ENCODE measurements around the gene SWT1.
"Not testable (repeated sequence)": the region's sequence is repeated elsewhere in the genome, so short reads cannot be mapped to it uniquely, and the experiment has no call there.

The SWT1 gene

DNA sequence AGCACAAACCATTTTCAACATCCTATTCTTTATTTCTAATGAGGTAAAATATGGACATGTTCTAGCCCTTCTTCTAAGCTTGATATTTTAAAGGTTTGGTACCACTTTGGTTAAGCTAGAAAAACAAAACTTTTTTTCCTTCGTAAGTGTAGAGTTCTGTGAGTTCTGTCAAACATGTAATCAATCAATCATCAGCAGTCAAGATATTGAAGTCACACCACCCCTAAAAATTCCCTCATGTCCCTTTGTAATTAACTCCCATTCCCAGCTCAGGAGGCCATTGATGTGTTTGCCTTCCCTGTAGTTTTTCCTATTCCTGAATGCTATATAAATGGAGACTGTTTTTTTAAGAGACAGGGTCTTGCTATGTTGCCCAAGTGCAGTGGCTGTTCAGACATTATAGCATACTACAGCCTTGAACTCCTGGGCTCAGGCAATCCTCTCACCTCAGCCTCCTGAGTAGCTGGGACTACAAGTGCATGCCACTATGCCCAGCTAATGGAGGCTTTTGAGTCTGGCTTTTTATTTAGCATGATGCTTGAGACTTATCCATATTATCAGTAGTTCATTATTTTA lies 137.1 kb downstream of the SWT1 start:
- DNase-seq: no peak

- no peak for DNase-seq
These were observed 138.1 kb downstream of the SWT1 start for GRCh38 chr1:185295091-185295490.

DNA sequence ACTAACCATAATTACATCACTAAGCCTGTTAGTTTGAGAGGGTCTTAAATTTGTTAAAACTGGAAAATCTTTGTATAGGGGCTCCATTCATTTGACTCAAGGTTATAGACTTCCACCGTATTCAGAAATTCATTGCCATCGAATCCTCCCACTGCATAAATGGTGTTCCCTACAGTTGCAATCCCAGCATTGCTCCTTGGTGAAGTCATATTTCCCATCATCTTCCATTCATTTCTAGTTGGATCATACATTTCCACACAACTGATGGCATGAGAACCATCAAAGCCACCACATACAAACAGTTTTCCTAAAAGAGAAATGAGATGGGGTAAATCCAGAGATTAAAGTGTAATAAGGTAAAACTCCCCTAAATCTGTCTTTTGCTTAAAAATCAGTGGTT lies 141.0 kb downstream of the SWT1 start:
- no peak for DNase-seq

DNA sequence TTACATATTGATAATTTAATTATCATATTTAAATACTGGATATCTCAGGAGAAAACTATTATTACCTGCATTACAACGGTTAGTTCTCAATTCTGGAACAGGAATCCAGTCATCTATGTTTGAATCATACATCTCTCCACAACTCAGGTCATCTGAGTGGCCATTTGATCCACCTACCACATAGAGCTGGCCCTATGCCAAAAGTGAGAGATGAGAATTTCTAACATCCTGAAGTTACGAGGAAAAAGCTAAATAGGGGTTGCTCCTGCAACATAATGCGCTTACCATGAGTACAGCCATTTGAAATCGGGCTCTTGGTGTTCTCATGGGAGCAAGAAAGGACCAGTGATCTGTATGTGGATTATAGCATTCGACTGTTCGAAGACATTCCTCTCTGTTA lies 143.2 kb downstream of the SWT1 start:
- DNase-seq: no peak

DNA sequence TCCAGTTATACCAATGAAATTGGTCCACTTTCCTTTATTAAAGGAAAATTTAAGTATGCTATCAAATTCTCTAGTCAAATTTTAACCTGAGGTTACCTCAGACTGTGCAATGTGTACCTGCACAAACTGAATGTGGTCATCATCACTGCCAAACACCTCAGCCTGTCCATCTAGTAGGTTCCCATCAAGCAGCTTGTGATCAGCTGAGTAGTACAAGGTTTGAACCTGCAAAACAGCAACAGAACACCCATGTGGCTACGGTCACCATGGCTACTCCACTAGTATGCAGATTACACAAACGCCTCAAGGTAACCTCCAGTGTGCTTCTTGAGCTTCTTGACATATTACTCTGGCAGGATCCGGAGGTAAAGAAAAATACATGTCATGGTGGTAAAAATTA lies 148.5 kb downstream of the SWT1 start:
- no peak for DNase-seq

GRCh38 chr1:185308126-185308525 lies 151.2 kb downstream of the SWT1 start:
- no peak for DNase-seq

- DNase-seq: no peak
These were observed 152.6 kb downstream of the SWT1 start for GRCh38 chr1:185309566-185309965.

DNA sequence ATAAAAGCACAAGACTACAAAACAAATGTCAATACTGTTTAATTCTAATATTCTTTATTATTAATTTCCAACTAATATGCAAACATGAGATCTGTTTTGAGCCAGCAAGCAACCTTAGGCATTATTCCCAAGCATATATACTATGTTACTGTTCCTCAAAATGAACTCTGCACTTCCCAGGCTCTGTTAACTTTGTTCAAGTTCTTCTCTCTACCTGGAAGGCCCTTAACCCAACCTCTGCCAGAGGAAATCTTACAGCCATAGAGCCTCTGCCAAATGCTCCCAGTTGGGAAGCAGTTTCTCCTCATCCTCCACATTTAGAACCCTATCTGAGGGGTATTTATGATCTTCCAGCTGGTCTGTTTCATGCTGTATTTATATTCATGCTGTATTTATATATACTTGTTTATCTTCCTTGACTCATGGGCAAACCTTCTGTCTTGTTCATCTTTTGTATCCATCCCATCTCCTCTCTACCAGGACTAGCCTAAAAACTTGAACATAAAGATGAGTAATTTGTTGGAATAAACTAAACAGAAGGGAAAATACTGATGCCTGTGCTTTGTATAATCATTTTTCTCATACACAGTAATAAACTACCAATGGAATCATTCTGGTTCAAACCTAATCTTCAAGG lies 154.7 kb downstream of the SWT1 start:
- no peak for DNase-seq

GRCh38 chr1:185312361-185313138 lies 155.6 kb downstream of the SWT1 start:
- no peak for DNase-seq

DNA sequence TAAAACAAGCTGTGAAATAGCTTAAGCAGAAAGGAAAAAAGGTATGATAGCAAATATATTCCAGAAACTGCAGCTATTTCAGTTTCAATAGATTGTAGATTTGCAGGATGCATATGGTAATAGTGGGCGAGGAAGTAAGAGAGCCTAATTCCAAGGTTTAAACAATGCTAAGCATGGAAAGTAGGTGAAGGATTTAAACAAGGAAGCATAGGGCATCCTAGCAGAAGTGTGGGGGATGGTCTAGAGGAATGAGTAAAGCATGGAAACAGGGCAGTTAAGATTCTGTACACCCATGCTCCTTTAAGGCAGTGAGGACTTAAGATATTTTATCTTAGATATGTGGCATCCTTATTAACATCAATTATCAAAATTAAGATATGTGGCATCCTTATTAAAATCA lies 157.4 kb downstream of the SWT1 start:
- no peak for DNase-seq

- DNase-seq: peak in 1 of 2 experiments; percentile 39
These were observed 158.6 kb downstream of the SWT1 start for GRCh38 chr1:185315445-185316071.

GRCh38 chr1:185316163-185317033 lies 159.4 kb downstream of the SWT1 start:
- peak; percentile 80 for DNase-seq

DNA sequence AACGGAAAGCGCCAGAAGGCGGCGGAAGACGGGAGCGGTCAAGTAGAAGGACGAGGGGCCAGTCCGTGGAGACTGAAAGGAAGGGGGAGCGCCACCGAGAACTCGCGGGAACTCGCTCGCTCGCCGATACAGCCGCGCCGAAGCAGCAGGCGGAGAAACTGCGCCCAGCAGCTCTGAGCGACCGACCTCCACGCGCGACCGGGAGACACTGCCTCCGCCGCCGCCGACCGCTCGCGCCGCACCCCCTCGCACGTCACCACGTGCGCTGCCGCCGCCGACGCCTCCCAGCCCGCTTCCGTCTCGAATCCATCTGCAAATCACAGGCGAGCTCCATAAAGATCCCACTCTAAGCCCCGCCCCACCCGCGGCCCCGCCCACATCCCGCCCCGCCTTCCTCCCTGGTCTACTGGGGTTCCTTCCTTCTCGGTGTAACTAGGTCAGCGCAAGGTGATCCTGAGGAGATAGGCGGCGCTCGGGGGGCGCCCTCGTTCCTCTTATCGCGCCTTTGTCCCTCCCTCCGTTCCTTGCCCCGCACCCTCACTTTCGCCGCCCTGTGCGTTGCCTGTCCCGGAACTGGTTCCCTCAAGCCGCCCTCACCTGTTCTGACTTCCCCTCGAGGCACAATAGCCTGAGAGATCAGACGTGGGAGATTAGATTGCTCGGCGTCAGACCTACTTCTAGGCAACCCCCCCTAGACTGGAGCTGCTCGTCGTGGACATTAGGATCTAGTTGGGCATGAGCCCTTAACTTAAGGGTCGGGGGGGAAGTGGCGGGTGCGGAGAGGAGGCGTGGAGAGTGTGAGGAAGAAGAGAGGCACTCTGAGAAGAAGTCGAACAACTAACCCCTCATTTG lies 160.3 kb downstream of the SWT1 start, which contains the start of gene IVNS1ABP:
IVNS1ABP (minus strand) TSS at position 210 of the 852 bp plus-strand sequence. CDS start 7,750 bp downstream, outside the sequence.
- peak; percentile 94 to 95 for DNase-seq

DNA sequence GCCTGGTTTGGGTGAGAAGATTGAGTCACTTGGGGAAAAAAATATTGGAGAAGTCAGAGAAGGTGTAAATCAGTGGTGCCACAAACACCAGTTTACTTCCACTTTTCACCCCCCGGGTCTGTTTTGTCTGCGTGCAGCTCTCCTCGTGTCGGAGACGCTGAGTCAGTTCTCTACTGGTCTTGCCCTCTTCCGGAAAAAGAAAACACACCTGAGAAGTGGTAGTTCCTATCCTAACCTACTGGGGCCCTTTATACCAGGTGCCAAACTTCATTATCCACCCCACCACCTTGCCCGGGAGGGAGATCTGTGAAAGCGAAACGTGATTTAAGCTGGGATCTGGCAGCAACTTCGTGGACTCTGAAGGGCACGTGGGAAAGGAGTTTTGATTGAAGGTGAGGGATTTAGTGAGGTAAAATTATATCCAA lies 160.9 kb downstream of the SWT1 start:
- DNase-seq: peak in 1 of 2 experiments; percentile 46

DNA sequence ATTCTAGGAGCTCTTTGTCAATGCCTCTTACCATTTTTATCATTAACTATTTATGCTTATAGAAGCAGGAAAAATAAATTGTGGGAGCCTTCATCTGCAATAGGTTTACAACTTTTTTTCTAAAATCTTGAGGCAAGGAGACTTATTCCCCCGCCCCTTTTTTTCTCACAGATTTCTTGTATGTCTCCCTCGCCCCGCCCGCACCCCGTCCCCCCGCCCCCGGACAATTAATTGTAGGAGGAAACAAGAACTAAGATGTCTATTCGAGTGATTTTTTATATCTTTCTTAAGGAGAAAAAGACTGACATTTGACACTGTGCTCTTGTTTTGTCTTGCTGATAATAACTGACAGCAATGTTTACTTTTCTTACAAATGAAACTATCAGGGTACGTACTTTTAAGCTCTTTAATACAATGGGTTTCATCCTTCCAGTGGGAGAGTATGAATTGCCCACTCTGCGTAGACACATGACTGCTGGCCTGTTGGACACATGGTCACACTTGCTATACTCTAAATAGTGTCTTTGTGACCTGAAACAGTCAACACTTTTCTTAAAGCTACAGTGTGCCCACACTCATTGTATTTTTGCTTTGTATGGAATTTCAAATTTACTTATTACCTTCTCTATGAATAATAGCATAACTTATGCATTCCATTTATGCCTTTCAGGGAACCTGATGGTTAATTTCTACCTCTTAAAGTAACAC lies 161.6 kb downstream of the SWT1 start:
- no peak for DNase-seq

- no peak for DNase-seq
These were observed 162.1 kb downstream of the SWT1 start for GRCh38 chr1:185319139-185319475.

GRCh38 chr1:185321104-185321503 lies 164.1 kb downstream of the SWT1 start:
- DNase-seq: not testable (repeated sequence)

GRCh38 chr1:185321653-185322221 lies 164.8 kb downstream of the SWT1 start:
- not testable (repeated sequence) for DNase-seq

DNA sequence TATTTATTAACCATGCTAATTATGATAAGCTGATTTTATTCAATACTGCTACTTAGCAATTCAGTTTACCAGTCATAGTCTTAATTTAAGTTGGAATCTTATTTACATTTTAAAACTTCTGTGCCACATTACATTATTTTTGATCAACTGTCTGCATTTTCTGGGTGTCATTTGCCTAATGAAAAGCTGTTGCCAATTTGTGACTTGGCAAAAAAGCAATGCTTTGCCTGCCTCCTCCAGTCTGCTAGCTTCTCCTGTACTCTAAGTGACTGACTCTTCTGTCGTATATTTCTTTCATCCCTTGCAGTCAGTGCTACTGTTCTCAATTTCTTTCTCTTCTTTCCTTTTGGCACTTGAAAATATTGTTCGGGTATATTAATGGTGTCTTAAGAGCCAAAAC lies 165.7 kb downstream of the SWT1 start:
- no peak for DNase-seq

DNA sequence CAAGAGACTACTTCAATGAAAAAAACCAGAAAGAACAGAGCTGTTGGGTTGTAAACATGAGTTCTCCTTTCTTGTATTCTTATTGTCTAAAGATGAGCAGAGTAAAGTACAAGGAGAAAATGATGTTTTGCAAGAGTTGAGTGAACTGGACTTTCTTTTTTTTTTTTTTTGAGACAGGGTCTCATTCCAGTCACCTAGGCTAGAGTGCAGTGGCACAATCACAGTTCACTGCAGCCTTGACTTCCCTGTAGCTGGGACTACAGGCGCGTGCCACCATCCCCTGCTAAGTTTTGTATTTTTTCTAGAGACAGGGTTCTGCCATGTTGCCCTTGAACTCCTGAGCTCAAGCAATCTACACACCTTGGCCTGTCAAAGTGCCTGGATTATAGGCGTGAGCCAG lies 167.2 kb downstream of the SWT1 start:
- no peak for DNase-seq

DNA sequence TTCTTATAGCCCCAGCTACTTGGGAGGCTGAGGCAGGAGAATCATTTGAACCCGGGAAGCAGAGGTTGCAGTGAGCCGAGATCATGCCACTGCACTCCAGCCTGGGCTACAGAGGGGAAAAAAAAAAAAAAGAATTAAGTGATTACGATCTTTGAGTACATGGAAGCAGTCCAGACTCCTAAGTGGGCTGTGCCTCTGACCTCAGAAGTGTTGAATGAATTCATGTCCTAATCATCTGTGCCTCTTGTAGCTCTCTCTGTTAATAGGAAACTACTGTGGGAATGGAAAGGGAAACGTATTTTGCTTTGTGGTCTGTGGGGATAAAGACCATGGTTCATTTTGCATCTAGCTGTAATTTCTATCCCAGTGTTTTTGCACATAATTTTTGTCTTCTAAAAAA lies 168.4 kb downstream of the SWT1 start:
- no peak for DNase-seq

Data from NCI-H524 (cell line).